ENCODE data around the gene GLP1R.

GRCh38 chr6:39061182-39061581 lies 12.6 kb downstream of the GLP1R start:
- no peak for TF ChIP-seq CTCF (conservative IDR thresholded peaks at IDR 0.05; ENCODE audit: low read depth, low read length)
- TF ChIP-seq NFE2L2 (IDR thresholded peaks at IDR 0.05; ENCODE audit: low read depth, low read length), result no peak
- TF ChIP-seq POLR2A (IDR thresholded peaks at IDR 0.05; ENCODE audit: low read depth, low read length), result no peak
- no peak for TF ChIP-seq BHLHE40 (IDR thresholded peaks at IDR 0.05; ENCODE audit: low read depth, low read length)
- TF ChIP-seq MXI1 (IDR thresholded peaks at IDR 0.05; ENCODE audit: borderline replicate concordance, low read depth, low read length), result no peak
- no peak for TF ChIP-seq SMC3 (IDR thresholded peaks at IDR 0.05; ENCODE audit: low read depth, low read length)
- TF ChIP-seq RCOR1 (IDR thresholded peaks at IDR 0.05; ENCODE audit: insufficient replicate concordance, low read length), result no peak
- TF ChIP-seq MAZ (IDR thresholded peaks at IDR 0.05; ENCODE audit: borderline replicate concordance, low read depth, low read length), result no peak
- no peak for TF ChIP-seq USF2 (IDR thresholded peaks at IDR 0.05; ENCODE audit: low read depth, low read length)
- no peak for TF ChIP-seq RFX5 (IDR thresholded peaks at IDR 0.05; ENCODE audit: low read depth, low read length)
- no peak for TF ChIP-seq RAD21 (IDR thresholded peaks at IDR 0.05; ENCODE audit: low read length)
- no peak for TF ChIP-seq CEBPB (IDR thresholded peaks at IDR 0.05; ENCODE audit: low read depth, low read length)
- TF ChIP-seq ELK1 (IDR thresholded peaks at IDR 0.05; ENCODE audit: borderline replicate concordance, low read depth, low read length), result no peak
